Stimulated activated CD8-positive, alpha-beta memory T cell treated with anti-CD3 and anti-CD28 coated beads, Interleukin-15, amount 100 ng/mL, for 1 hour (primary cell): ENCODE results near the gene GLRX2.
"Not testable (repeated sequence)": the region's sequence is repeated elsewhere in the genome, so short reads cannot be mapped to it uniquely, and the experiment has no call there.

ENCODE experiments used
- DNase-seq: peaks from one replicate; pipeline ENCODE4 v3.0.0-alpha.2; 2020; ENCODE audit warnings: low read depth

Gene GLRX2, protein sequence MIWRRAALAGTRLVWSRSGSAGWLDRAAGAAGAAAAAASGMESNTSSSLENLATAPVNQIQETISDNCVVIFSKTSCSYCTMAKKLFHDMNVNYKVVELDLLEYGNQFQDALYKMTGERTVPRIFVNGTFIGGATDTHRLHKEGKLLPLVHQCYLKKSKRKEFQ

DNA sequence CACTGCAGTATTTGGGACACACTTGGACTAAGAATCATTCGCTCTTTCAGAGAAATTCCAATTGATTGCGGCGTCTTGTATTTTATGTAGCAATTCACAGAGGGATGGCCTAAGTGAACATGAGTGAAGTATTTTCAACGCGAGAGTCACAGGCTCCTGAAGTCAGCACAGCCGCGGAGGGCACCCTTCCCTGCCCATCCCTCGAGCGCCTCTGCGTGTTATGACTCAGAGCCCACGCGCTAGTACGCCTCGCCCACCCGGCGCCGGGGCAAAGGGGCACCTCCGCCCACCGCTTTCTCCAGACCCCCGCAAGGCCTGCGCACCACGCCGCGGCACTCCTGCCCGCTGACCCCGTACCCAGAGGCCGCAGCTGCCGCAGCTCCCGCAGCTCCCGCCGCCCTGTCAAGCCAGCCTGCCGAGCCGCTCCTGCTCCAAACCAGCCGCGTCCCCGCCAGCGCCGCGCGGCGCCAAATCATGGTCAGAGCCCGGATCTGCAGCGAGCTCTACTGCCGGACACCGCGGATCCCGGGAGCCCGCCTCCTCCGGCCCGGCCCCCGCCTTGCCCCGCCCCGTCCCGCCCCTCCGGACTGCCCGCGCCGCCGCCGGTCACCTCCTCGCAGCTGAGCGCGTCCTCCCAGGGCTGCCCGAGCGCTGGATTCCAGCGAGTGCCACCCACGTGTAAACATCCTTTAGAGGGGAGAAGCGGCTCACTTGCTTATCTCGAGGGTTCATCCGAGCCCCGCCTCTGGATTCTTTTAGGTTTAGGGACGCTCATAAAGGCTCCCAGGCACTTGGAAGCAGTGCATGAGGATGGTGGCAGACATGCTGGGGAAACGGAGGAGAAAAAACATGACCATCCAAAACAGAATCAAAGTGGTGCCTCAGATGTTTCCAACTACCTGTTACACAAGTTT is at the start of gene GLRX2:
Gene GLRX2 (minus strand): TSS at position 508 of the 914 bp plus-strand sequence. CDS start 32 bp downstream, at position 476.
- peak; percentile 44 for DNase-seq

DNA sequence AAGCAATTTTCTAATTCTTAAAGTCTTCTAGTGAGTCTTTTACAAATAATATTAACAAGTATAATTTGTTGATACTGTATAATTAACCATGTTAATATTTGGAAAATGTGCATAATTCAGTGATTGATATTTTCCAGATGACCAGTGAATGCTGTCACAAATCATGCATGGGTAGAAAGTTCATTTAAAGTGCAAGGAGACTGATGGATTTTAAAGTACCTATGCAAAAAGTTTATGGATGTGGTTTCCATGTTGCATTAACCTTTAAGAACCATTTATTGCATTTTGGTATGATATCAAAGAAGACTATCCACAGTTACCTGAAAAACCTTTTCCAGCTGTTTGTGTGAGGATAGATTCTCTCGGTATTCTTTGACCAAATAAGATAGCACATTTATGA is 39.8 kb upstream of the GLRX2 start:
- no peak for DNase-seq

DNA sequence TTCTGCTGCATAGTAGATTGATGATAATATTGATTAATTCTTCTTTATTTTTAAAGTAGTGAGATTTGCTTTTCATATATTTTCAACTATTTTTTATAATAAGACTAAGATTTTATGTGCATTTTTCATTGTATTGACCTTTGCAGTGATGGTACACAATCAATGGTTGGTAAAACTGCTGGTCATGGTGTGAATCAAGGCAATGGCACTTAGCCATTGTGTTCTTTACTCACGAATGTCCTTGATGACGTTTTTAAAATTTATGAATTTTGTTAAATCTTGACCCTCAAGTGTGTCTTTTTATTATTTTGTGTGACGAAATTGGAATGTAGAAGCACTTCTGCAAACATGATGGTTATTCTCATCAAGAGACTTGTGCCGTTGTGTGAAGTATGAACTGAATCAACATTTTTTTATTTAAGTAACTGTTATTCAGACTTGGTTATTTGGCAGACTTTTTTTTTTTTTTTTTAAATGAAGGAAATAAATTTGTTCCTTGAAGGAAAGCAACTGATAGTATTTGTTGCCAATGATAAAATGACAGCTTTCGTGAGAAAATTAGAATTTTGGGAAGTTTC is 39.2 kb upstream of the GLRX2 start:
- no peak for DNase-seq

DNA sequence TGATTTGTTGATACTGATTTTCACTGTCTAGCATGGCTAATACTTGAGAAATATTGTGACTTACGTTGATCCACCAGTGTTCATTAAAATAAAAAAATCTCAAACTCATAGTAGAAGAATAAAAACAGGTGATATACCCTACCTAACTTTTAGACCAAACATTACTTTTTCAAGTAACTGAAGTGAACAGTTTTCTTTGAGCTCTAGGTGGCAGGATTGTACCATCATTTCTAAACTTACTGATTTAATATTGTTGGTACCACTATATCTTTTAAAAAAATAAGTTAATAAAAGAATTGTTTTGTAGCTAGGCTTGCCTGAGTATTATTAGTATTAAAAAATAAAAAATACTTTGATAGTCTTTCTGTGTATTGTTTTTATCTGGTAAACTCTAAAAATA is 38.1 kb upstream of the GLRX2 start:
- no peak for DNase-seq

DNA sequence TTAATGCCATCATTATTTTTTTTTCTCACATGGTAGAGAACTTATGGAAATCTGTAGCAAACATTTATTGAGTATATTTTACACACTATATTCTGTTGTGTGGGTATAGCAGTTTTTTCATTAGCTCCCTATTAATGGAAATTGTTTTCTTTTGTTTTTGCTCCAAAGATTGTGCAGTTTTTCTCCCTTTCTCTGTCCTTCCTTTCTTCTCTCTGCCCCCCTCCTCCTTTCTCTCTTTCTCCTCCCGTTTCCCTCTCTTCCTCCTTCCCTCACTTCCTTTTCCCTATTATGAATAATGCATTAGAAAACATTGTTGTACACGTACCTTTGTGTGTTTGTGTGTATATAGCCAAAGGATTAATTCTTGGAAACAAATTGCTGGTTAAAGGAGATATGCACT is 37.2 kb upstream of the GLRX2 start:
- no peak for DNase-seq

DNA sequence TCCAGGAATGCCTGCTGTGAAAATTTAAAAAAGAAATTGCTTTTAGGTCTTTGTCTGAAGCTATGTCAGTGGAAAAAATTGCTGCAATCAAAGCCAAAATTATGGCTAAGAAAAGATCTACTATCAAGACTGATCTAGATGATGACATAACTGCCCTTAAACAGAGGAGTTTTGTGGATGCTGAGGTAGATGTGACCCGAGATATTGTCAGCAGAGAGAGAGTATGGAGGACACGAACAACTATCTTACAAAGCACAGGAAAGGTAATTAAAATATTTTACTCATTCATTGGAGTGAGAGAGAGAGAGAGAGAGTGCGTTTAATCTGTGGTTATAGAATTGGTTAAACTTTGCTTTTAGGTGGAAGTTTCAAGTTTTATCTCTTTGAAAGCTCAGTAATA is 36.6 kb upstream of the GLRX2 start:
- DNase-seq = no peak

DNA sequence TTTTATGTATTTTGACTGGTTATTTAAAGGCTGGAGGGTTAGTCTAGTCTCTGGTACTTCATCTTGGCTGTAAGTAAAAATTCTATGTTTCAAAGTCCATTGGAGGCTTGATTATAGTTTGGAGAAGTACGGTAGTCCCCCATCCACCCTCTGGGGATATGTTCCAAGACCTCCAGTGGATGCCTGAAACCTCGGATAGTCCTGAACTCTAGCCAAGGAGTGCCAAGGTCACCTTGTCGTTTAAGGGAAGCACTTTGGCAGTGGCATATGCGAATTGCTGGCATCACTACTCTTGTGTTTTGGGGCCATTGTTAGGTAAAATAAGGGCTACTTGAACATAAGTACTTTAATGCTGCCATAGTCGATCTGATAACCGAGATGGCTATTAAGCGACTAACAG is 35.0 kb upstream of the GLRX2 start:
- DNase-seq = no peak

DNA sequence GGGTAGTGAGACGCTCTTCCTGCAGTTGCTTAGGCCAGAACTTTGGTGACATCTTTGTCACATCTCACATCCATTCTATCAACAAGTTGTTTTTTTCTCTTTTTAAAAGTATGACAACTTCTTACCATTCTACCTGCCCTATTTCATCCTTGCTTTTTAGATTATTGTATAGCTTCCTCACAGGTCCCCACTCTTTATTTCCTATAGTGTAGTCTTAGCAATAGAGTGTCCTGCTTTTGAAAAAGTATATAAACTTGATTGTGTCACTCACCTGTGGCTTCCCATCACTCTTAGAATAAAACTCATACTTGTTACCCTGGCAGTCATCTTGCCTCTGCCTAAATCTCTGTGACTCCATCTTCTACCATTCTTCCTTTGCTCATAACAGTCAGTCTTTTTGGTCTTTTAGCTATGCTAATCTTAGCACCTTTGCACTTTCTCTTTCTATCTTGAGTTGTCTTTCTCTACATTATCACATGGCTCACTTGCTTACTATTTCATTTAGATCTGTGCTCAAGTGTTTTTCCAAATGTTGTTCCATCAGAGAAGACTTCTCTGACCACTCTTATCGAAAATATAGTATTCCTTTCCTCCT is 26.1 kb upstream of the GLRX2 start:
- no peak for DNase-seq

DNA sequence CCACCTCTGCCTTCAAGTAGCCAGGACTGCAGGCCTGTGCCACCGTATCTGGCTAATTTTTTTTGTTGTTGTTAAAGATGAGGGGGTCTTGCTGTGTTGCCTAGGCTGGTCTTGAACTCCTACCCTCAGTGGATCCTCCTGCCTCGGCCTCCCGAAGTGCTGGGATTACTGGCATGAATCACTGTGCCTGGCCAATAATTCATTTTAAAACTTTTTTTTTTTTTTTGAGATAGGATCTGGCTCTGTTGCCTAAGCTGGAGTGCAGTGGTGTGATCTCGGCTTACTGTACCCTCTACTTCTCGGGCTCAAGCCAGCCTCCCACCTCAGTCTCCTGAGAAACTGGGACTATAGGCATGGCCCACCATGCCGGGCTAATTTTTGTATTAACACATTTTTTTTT is 20.2 kb upstream of the GLRX2 start:
- no peak for DNase-seq

DNA sequence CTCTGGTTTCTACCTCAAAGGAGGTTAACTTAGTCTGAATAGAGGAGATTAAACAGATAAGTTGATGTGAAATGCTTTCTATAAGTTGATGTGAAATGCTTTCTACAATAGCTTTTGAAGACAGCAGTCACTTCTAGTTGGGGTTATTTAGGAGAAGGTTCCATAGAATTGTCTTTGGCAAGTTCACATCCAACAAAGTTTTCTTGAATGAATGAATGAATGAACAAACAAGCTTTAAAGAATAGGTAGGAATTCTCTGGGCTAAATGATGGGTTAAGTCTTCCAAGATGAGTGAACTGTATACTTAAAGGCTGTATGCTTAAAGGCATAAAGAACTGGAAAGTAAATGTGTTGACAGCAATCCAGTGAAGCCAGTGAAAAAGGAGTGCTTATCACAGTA is 18.5 kb upstream of the GLRX2 start:
- DNase-seq = no peak

DNA sequence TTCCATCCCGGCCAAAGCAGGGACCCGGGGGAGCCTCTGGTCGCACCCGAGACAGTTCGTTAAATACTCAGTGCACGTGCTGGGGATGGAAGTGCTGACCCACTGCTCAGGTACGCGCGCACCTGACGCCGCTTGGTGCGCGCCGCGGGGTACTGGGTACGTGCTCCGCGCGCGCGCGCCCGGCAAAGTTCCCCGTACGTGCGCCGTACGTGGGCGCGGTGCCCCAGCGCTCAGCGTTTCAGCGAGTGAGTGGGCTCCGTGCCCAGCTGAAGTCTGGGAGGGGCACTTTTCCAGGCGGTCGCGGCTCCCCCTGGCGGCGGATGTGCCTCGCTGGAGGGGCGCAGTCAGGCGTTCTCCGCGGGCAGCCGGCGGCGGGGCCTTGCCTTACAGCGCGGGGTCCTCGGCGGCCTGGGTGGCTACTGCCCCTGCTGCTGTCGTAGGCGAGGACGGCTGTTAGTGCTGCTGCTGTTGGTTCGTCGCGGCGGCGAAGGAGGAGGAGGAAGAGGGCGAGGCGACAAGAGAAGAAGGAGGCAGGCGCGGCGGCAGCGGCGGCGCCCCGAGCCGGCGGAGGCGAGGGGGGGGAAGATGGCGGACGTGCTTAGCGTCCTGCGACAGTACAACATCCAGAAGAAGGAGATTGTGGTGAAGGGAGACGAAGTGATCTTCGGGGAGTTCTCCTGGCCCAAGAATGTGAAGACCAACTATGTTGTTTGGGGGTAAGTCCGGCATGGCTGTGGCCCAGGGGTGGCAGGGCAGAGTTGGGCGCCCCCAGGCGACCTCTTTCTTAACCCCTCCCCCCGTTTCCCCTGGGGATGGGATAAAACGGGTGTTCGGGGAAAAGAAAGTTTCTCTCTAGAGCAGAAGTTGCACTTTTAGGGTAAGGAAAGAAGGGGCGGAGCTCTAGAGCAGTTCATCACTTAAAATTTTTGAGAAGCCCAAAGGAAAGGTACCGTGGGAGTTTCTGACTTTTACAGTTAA is 16.7 kb upstream of the GLRX2 start, which contains the start of gene CDC73:
Gene CDC73 (plus strand): TSS at position 416 of the 978 bp plus-strand sequence. CDS start 170 bp downstream, at position 586.
- peak; percentile 100 for DNase-seq

DNA sequence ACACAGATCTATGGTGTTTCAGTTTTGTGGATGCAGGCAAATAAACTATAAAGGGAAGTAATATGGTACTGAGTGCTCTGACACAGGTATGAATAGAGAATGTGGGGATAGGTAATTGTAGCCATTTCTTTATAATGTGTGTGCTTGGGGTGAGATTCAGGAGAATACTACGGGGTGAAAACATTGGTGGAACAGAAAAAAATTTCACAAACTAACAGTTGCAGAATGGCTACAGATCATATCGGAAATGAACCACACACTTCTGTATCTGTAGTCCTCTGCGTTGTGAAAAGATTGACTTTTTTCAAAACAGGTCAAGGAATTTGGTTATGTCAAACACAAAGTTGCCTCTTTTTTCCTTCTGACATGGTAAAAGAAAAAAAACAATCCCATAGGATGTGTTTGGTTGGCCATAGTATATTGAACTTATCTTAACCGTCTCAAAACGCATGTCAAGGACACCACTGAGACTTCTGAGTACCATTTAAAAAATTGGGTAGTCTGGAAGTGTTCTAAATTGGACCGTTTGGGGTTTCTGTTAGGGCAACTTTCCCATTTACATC is 15.5 kb upstream of the GLRX2 start:
- DNase-seq = no peak

DNA sequence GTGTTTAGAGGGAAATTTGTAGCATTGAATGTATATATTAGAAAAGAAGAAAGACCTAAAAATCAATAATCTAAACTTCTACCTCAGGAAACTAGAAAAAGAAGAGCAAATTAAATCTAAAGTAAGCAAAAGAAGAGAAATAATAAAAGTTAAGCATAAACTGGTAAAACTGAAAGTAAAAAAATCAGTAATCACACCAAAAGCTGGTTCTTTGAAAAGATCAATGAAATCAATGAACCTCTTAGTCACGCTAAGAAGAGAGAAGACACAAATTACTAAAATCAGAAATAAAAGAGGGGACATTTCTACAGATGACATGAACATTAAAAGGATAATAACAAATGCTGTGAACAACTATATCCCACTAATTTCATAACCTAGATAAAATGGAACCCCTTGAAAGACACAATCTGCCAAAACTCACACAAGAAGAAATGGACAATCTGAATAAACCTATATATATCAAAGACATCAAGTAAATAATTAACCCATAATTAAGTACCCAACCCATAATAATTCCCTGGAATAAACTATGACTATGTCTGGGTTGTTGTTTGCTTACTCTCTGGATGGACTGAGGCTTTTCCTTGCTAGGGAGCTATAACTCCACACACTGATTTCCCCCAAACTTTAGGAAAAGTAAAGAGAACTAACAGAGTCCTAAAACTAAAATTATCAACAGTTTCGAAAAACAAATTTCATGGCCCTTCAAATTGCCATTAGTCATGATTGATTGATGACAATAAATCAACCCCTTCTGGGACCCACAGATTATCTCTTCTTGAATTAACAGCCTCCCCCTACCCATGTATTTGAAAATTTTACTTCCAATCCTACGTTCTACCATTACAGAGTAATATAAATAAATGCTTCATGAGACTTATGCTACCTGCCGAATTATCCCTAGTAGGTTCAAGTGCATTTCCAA is 13.9 kb upstream of the GLRX2 start:
- no peak for DNase-seq

DNA sequence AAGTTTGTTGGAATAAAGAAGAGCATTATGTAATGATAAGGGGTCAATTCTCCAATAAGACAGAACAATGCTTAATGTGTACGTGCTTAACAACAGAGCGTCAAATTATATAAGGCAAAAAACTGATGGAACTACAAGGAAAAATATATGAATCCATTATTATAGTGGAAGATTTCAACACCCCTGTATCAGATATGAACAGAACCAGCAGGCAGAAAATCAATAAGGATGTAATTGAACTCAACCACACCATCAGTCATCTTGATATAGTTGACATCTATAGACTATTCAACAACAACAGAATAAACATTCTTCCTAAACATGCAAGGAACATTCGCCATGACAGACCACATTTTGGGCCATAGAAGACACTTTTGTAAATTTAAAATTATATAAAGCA is 13.0 kb upstream of the GLRX2 start:
- no peak for DNase-seq

DNA sequence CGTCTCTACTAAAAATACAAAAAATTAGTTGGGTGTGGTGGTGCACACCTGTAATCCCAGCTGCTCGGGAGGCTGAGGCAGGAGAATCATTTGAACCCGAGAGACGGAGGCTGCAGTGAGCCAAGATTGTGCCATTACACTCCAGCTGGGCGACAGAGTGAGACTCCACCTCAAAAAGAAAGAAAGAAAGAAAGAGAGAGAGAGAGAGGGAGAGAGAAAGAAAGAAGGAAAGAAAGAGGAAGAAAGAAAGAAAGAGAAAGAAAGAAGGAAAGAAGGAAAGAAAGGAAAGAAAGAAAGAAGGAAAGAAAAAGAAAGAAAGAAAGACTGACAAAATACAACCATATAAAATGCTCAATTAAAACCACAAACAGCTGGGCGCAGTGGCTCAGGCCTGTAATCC is 12.0 kb upstream of the GLRX2 start:
- DNase-seq = not testable (repeated sequence)

DNA sequence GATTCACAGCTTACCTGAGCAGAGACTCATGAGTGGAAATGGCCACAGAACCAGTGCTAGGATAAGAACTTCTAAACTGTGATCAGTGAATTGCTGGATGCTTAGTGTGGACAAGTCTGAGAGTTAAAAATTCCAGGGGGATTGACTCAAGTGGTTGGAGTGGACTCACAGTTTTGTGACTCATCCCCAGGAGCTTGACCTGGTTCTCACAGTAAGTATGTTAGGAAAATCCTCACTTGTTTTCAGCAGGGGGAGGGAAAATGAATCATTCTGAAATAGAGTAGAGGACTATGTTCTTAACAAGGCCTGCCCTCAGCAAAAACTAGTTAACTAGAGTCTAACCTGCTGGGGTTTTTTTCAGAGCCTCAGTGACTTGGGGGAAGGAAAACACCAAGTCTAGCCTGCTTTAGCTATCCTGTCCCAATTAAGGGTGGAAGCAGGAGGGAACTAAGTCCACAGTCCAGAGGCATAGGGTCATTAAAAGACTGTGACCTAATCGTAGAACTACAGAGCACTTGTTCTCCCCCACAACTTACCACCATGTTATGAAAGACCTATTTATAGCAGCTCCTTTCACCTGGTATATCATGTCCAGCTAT is 10.5 kb upstream of the GLRX2 start:
- no peak for DNase-seq

DNA sequence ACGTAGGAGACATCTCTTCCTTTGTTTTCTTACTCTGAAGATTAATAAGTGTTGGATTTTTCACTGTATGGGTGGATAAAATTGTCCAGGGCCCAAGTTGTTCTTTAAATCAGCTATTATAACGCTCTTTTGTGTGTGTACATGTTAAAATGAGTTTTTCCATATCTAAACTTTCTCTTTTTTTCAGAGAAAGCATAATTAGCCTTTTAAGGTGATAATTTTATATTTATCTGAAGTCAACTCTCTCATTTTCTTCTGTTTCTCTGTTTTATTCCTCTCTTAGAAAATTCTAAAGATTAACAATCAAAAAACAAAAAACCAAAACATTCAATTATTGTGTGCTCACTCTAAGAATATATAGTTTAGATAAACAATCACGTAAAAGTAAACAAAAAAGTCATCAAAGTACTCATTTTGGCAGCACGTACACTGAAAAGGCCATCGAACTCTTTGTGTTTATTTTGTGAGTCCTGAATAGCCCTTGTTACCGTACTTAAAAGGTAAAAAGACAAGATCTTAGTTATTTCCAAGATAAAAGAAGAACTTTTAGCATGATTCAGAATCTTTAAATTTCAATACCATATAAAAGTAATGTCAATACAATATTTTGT is 9.4 kb upstream of the GLRX2 start:
- DNase-seq = no peak

DNA sequence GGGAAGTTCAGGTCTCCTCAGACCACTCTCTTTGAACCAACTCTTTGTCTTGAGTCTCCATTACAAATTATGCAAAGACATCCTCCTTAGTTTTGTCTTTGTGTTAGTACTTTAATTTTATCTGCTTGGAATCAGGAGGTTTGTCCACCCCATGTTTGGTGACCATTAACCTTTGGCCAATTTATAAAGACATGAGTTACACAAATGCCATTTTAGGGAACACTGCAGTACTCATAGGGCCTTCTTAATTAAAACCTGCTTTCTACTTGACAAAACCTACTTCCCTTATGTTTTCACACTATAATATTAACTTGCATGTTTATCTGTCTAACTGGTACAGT is 8.7 kb upstream of the GLRX2 start:
- no peak for DNase-seq

DNA sequence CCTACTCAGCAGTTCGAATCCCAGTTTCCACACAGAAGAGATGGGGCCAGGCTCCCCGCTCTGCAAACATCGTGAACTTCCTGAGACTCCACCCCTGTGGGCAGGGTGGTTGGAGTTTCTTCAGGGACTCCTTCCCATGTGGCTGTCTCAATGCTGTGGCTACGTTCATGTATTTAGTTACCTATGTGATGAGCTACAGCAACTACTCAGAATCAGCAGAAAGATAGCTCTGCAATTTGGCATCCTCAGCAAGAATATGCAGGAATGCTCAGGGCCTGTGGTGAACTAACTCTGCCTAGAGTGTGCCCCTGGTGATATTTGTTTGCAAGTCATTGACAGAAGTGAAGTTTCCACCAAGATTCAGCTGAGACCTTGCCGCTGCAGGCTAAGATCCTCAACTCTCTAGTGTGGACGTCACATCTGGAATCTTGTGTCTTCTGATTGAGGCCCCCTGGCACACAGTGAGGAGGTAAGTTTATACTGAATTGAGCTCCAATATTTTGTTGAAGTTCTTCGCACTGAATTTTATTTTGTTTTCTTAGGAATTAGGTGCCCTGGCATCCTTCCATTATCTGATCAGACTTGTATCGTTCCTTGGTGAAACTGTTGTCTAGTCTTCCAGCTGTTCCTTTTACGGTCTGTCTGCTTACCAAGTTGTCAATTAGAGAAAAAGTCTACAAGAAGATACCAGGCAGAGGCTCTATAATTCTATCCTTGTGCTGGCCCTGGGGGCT is 8.2 kb upstream of the GLRX2 start:
- DNase-seq = no peak
